GM19372 (cell line): Measurements from ENCODE around the gene DMTF1.
"Not testable (repeated sequence)": the region's sequence is repeated elsewhere in the genome, so short reads cannot be mapped to it uniquely, and the experiment has no call there.

Source experiments
- ATAC-seq: cut with Tn5 transposase; IDR thresholded peaks from one replicate; pipeline ENCODE4 v1.9.1; 2021; ENCODE audit warnings: mild to moderate bottlenecking, low read depth, moderate library complexity; ENCODE audit not compliant: unreplicated experiment

Gene DMTF1

DNA sequence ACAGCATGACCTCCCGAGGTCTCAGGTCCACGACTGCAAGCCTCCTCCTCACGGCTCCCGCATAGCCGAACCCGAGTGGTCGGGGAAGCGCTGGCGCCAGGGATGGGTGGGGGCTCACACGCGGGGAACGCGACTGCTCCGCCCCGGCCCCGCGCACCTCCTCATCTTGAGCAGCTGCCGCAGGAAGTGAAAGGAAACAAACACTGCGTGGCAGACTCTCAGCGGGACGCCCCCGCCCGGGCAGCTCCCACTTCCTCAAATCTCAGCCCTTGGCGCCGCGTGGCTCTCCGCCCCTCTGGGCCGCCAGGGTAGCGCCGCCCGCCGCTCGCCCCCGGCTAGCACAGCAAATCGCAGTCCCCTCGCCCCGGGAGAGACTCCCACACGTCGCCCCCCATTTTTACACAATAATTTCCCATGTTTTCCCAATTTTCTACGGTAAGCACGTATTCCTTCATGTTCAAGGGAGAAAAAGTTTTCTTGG is 67.3 kb downstream of the DMTF1 start, which contains the start of gene TMEM243:
Gene TMEM243 (minus strand): TSS at position 188 of the 481 bp plus-strand sequence. CDS start 229 bp downstream, outside the sequence.
- peak; percentile 40 for ATAC-seq

DNA sequence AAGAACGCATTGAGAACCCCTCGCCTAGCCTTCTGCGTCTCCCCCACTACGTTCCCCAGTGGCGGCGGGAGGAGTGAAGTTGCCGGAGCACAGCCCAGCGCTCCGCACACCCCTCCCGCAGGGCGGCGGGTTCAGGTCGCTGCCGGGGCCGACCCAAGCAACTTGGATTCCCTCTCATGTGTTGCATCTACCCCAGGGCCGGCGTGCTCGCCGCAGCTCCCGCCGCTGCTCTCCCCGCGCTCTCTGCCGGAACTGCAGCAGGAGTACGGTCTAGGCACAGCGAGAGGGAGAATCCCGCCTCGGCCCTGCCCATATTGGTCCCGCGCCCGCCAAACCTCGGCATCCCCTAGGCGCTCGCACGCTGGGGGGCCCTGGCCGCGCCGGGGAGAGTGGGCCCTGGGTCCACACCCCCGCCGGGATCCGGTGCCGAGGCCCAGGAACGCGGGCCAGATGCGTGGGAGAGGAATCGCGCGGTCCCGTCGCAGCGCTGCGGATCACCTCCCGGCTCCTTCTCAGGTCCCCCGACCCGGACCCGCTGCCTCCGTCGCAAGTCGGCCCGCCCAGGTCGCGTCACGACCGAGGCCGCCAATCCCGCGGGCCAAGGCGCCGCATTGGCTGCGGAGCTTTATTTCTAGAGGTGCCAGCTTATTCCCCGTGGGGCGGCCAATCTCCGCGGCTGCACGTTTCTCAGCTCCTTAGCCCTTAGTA is 67.9 kb downstream of the DMTF1 start:
- peak; percentile 40 for ATAC-seq

DNA sequence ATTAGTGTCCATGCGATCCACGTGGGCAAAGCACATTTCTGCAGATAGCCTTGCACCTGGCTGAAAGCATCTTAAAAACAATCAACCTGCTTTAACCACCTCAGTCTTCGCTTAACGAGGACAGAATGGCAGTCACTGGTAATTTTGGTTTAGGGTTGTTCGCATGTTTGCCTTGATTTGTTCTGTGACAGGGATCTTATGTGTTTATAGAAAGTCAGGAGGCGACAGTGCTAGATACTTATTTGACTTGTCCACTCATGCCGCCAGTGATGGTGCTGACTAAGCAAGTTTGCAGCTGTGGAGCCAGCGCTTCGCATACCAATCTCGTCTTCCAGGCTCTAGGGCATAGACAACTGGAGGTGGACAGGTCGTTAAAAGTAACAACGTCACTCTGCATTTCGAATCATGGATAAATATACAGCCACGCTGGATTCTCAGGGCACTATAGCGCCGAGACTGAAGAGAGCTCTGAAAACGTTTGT is 68.5 kb downstream of the DMTF1 start:
- no peak for ATAC-seq

DNA sequence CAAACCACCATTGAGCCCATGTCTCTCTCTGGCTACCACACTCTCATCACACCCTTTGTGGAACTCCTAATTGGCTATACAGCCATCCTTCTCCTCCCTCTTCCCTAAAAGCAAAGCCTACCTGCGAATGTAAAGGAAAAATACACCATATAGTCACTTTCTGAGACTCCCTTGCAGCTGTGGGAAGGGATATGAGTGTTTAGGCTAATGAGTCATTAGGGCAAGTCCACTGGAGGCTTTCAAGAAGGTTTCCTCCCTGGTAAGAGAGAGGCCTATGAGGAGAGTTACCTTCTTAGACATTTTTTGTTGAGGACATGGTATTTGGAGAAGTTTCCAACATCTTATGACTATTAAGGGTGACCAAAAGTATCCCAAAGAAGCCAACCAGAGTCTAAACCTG is 71.4 kb downstream of the DMTF1 start:
- ATAC-seq, result no peak

DNA sequence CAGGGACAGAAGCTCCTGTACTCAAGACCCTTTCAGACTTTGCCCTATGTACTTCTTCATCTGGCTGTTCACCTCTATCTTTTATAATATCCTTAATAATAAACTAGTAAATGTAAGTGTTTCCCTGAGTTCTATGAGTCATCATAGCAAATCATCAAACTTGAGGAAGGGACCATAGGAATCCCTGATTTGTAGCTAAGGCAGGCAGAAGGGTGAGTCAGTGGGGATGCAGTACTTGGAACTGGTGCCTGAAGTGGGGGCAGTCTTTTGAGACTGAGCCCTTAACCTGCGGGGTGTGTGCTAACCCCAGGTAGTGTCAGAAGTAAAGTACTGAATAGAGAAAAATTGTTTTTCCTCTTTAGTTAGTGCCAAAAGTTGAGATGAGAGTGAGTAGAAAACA is 73.4 kb downstream of the DMTF1 start:
- ATAC-seq, result no peak

DNA sequence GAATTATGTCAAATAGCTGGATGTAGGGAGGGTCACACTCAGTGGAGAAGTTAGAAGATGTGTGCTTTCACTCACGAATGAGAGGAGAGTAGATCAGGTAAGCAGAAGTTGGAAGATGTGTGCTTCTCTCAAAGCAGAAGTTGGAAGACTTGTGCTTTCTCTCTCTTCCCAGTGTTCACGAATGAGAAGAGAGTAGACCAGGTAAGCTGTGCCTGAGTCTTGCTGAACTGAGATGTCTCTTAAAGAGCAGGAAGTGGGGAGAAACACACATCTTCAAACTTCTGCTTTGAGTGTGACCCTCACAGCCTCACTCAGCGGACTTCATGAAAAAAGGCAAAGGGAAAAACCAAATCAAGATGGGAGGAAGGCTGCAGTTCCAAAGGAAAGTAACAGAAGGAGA is 74.2 kb downstream of the DMTF1 start:
- no peak for ATAC-seq

DNA sequence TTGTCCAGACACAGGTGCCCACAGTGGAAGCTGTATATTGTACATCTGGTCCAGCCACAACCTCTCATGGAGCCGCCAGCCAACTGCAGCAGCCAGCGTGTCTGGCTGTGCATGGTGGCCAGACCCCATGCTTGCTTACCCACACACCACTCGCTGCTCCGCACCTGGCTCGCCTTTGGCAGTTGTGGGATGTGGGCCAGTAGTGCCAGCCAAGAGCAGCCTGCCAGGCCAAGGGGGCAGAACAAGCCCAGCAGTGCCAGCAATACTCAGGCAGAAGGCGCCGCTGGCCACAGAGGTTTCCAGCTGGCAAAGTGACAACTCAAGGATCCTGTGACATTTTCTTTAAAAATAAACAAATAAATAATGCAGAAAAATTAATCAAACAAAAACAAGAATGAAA is 79.0 kb downstream of the DMTF1 start:
- no peak for ATAC-seq

DNA sequence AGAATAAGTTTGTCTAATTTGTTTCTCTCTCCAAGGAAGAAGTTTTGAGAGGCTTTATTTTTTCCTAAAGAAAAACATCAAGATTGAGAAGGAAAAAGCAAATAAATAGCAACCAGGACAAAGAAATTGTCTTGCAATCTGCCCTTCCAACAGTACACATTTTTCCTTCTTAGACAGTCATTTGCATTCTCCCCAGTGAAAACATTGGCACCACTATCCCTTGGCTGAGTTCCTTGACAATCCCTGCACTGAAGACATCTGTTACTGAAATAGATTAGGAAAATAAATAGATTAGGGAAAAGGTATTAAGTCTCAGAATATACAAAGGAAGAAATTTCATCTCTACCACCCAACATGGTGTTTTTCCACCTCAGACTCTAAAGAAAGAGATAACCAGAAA is 79.5 kb downstream of the DMTF1 start:
- ATAC-seq, result no peak

DNA sequence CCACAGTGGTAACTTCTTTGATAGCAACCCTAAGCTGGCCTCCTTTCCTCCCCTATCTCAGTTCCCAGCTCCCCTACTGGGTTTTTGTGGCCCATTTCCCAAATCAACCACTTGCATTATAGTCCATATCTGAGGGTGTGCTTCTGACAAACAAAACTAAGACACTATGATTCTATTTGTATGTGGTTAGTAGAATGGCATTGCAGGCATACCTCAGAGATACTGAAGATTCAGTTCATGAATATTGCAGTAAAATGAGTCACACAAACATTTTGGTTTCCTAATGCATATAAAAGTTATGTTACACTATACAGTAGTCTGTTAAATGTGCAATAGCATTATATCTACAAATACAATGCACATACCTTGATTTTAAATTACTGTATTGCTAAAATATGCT is 82.7 kb downstream of the DMTF1 start:
- ATAC-seq, result no peak

DNA sequence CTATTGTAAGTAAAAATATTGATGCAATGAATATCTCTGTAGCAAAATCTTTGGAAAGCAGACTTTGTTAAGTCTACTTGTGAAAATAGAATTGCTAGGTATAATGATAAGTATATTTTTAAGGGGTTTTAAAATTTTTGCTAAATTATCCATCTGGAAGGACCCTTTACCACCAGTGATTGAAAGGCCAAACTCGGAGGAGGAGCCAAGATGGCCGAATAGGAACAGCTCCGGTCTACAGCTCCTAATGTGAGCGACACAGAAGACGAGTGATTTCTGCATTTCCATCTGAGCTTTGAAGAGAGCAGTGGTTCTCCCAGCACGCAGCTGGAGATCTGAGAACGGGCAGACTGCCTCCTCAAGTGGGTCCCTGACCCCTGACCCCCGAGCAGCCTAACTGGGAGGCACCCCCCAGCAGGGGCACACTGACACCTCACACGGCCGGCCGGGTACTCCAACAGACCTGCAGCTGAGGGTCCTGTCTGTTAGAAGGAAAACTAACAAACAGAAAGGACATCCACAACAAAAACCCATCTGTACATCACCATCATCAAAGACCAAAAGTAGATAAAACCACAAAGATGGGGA is 86.3 kb downstream of the DMTF1 start:
- ATAC-seq, result not testable (repeated sequence)

DNA sequence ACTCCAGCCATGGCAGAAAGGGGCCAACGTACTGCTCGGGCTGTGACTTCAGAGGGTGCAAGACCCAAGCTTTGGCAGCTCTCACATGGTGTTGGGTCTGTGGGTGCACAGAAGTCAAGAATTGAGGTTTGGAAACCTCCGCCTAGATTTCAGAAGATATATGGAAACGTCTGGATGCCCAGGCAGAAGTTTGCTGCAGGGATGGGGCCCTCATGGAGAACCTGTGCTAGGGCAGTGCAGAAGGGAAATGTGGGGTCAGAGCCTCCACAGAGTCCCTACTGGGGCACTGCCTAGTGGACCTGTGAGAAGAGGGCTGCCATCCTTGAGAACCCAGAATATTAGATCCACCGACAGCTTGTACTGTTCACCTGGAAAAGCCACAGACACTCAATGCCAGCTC is 93.4 kb downstream of the DMTF1 start:
- ATAC-seq, result not testable (repeated sequence)
